ENCODE data around the gene EXOC3L4.

The EXOC3L4 gene

DNA sequence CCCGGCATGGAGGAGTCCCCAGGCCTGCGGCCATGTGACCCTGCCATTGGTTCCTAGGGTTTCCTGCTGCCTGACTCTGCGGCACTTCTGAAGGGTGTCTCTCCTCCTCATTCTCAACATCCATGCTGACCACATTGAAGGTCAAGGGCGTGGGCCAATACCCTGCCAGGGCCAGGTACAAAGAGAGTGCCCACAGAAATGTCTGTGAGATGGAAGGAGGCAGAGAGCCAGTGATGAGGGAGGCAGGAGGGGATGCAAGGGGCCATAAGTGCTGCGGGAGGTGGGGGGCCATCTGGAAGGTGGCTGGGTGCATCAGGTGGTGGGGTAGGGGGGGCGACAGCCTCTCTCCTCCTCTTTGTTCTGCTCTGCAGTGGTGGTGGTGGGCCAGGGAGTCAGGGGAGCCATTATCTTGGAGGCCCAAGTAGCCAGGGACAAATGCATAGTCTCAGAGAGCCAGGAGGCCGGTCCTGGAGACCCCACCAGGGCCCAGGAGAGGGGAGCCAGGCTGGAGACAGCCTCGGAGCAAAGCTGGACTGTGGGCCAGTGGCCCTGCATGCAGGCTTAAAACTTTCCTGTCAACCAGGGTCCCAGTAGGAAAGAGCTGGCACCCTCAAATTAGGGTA is 24.2 kb upstream of the EXOC3L4 start:
- in situ Hi-C loops (cut with HindIII; ENCODE audit: low sequenced_read_pairs), result no loop called here

- in situ Hi-C loops (cut with HindIII; ENCODE audit: low sequenced_read_pairs), result no loop called here
Observed at GRCh38 chr14:103070971-103071542, 23.5 kb upstream of the EXOC3L4 start.

GRCh38 chr14:103071544-103072251 is 22.8 kb upstream of the EXOC3L4 start:
- in situ Hi-C loops (cut with HindIII; ENCODE audit: low sequenced_read_pairs), result no loop called here

GRCh38 chr14:103072595-103073366 is 21.7 kb upstream of the EXOC3L4 start:
- in situ Hi-C loops (cut with HindIII; ENCODE audit: low sequenced_read_pairs), result no loop called here

GRCh38 chr14:103073367-103073875 is 21.1 kb upstream of the EXOC3L4 start:
- in situ Hi-C loops (cut with HindIII; ENCODE audit: low sequenced_read_pairs), result no loop called here

DNA sequence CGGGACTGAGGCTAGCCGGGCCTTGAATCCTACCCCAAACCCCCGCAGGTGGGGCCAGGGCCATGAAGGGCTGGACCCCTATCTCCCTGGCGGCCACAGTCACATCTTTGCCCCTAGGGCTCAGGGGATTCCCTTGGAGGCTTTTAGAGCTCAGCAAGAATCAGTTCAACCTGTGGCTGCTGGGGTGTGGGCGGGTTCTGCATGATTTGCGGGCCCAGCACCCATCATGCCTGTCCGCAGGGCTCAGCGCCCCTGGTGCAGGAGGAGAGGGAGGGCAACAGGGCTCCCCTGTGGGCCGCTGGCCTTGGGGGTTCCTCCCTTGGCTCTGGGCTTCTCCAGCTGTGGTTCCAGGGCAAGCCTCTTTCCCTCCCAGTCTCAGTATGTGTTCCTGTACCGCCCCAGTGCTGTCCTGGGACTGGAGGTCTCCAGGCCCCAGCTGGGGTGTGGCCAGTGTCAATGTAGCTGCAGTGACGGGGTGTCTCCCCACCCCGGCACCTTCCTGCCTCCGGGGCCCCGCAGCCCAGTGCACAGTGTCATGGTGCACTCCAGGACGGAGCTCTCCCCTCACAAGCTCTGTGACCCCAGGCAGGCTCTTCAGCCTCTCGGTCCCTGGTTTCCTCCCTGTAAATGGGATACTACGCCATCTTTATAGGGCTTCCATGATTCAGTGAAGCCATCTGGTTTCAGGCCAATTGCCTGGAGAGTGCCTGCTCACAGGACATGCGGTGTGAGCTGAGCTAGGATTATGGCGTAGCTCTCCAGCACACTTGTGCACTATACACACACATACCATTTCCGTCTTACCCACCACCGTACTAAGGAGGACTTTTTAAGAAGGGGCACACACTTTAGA is 20.4 kb upstream of the EXOC3L4 start:
- in situ Hi-C loops (cut with HindIII; ENCODE audit: low sequenced_read_pairs), result no loop called here

- in situ Hi-C loops (cut with HindIII; ENCODE audit: low sequenced_read_pairs), result no loop called here
Observed at GRCh38 chr14:103074729-103075367, 19.7 kb upstream of the EXOC3L4 start.

DNA sequence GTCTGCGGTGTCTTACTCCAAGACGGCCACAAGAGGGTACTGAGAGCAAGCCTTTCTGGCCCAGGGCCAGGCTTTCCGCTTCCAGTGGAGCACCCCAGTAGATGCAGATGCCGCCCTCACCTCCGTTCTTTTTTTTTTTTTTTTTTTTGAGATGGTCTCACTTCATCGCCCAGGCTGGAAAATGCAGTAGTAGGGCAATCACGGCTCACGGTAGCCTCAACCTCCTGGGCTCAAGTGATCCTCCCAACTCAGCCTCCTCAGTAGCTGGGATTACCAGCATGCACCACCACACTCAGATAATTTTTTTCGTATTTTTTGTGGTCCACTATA is 16.1 kb upstream of the EXOC3L4 start:
- in situ Hi-C loops (cut with HindIII; ENCODE audit: low sequenced_read_pairs), result no loop called here

DNA sequence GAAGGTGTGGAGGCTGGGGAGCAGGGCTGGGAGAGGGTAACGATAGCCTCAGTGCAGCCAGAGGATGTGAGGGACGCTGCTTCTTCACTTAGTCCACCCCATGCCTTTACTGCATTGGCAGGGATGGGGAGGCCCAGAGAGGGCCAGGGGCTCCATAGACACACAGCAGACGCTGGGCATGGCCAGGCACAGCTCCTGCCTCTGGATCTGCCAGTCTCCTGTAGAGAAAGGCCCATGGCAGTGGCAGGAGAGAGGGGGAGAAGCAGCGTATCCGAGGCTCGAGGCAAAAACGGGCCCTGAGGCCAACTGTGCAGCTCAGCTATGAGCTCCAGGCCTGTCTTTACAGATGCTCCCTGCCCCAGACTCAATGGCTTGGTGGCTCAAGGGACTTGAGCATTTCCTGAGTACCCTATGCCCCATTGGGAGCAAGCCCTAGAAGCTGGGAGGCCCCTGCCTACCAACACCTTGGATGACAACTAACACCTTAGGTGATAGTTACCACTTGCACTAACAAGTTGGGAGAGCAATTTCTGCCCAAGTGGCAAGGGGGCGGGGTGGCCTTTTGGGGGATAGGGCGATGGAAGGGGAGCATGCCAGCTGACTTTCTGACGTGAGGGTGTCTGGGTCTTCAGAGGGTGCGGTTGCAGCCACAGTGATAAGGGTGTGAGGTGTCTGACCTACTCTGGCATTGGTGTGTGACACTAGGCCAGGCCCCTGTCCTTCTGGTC is 15.5 kb upstream of the EXOC3L4 start:
- in situ Hi-C loops (cut with HindIII; ENCODE audit: low sequenced_read_pairs), result no loop called here

DNA sequence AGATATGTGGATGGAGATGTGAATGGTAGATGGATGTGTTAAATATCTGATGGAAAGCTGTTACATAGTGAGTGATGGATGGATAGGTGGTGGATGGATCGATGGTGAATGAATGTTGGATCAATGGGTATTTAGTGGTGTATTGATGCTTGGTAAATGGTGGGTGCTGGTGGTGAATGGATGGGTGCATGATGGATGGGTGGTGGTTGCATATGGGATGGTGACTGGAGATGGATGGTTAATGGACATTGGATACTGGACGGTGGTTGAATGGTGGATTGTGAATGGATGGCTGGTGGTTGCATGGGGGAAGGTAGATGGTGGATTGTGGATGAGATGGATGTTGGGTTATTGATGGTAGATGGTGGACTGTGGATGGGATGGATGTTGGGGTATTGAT is 12.6 kb upstream of the EXOC3L4 start:
- in situ Hi-C loops (cut with HindIII; ENCODE audit: low sequenced_read_pairs), result no loop called here

DNA sequence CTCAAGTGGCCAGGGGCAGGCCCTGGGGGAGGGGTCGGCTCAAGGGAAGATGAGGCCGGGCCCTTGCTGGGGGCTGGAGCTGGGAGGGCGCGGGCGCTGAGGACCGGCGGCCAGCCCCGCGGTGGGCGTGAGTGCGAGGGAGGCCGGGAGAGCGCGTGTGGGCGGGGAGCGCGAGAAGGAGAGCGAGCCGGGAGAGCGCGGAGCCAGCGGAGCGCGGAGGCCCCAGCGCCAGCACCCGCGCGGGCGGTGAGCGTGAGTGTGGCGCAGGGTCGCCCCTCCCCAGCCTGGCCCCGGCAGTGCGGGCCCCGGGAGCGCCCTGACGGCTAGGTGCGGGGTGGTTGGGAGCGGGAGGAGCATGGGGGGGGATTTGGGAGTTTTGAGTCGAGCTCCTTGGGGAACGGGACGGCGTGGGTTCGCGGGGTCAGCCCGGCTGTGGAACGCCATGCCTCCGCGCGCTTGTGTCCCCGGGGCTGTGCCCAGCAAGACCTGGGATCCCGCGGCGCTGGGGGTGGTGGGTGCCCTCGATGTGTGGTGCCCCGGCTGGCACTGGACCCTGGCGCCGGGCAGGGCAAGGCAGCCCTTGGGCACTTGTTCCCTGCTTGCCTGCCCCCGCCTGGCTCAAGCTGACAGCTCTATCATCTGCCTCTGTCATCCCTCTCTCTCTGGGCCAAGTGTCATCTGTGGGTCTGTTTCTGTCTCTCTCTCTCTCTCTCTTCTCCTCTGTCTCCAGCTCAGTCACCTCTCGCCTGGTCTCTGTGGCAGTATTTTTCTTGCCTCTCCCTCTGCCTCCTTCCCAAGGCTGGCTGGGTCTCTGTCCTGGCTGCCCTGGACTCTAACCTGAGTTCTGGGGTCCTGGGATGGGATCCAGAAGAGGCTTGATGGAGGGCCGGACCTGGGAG is 10.3 kb upstream of the EXOC3L4 start, which contains the start of gene LBHD2:
LBHD2 (plus strand) TSS at position 190 of the 899 bp plus-strand sequence. CDS start 1,803 bp downstream, outside the sequence.
- in situ Hi-C loops (cut with HindIII; ENCODE audit: low sequenced_read_pairs), result no loop called here

- in situ Hi-C loops (cut with HindIII; ENCODE audit: low sequenced_read_pairs), result no loop called here
Observed at GRCh38 chr14:103085106-103086091, 9.1 kb upstream of the EXOC3L4 start.

DNA sequence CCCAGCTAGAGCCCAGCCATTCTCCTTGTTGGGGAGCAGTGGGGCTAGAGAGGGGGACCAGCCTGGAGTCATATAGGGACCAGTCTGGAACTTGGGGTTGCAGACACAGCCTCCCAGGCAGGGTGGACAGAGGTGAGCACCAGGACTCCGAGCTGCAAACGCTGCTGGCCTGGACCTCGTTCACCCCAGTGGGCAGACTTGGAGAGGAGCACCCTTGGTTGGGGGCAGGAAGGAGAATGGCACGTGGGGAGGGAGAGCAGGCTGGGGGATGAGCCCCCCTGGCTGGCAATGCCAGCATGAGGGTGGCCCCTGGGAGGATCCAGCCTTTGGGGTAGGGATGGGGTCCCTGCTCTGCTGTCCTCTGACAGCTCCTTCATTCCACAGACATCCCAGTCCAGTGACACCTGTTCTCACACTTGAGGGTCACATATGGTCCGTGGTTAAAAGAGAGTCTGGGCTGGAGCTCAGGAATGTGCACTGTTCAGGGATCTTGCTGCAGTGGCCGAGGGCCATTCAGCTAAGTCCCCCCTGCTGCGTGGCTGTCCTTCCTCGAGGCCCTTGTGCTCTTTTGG is 7.7 kb upstream of the EXOC3L4 start:
- in situ Hi-C loops (cut with HindIII; ENCODE audit: low sequenced_read_pairs), result no loop called here

DNA sequence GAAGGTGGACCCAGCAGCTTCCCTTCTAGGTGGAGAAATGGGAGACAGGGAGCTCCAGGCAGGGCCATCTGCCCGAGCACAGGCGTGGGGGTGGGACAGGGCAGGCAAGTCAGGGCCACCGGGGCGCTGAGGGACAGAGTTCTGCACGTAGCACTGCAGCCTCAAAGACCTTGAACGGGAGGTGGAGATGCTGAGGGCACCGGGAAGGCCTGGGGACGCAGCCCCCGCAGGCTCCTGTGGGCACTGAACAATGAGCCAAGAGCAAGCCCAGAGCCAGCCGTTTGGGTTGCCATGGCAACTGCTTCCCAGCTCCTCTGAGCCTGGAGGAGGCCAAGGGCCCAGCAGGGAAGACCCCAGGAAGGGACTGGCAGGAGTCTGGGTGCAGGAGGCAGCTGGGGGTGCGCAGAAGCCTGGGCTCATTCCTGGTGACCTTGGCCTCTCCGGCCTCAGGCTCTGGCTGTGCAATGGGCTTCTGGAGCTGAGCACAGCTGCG is 7.1 kb upstream of the EXOC3L4 start:
- in situ Hi-C loops (cut with HindIII; ENCODE audit: low sequenced_read_pairs), result no loop called here

GRCh38 chr14:103088921-103089320 is 5.6 kb upstream of the EXOC3L4 start:
- in situ Hi-C loops (cut with HindIII; ENCODE audit: low sequenced_read_pairs), result no loop called here

All from endothelial cell of hepatic sinusoid (primary cell).